Transverse colon (tissue), 3 donors: ENCODE results near the gene RHOBTB1.

Experiments used
- EP300 ChIP-seq: sonication (generic); formaldehyde crosslinking; IDR thresholded peaks from one replicate; pipeline ENCODE4 v1.6.1; 2017; ENCODE audit warnings: antibody characterized with exemption, low read depth
- TF ChIP-seq, protein P1 (sequence below), 5 experiments: fragments of 200-600 bp in 3 of 5; fragments of 450-650 bp in 2 of 5; sonication (generic) in 3 of 5; IDR thresholded peaks; 1 replicate in 2 of 5; 2 replicates in 3 of 5; pipeline ENCODE4 v1.5.1; 2016 to 2017; ENCODE audit warnings: antibody characterized with exemption in 5 of 5, inconsistent platforms in 3 of 5, mild to moderate bottlenecking in 2 of 5, moderate library complexity in 1 of 5

DNA sequence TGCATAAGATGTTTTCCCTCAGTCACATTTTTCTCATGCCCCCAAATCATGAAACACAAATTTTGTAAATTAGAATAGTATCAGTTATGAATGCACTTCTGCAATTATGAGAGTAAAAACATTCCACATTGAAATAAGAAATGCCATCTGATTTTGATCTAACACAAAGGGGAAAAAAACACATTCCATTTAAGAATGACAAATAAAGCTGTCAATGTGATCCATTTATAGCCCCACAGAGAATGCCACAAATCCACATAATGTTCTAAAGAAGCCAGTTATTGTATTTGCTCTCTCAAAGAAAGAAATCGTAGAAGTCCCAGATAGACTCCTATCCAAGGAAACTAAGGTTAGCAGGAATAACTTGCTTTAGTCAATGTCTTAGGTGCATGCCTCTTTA, 48.7 kb upstream of the RHOBTB1 start:
- TF ChIP-seq, protein P1, sequence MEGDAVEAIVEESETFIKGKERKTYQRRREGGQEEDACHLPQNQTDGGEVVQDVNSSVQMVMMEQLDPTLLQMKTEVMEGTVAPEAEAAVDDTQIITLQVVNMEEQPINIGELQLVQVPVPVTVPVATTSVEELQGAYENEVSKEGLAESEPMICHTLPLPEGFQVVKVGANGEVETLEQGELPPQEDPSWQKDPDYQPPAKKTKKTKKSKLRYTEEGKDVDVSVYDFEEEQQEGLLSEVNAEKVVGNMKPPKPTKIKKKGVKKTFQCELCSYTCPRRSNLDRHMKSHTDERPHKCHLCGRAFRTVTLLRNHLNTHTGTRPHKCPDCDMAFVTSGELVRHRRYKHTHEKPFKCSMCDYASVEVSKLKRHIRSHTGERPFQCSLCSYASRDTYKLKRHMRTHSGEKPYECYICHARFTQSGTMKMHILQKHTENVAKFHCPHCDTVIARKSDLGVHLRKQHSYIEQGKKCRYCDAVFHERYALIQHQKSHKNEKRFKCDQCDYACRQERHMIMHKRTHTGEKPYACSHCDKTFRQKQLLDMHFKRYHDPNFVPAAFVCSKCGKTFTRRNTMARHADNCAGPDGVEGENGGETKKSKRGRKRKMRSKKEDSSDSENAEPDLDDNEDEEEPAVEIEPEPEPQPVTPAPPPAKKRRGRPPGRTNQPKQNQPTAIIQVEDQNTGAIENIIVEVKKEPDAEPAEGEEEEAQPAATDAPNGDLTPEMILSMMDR (IDR thresholded peaks at IDR 0.05) = no peak
- TF ChIP-seq EP300 = no peak
